ENCODE results near the gene RBPJ. TPM values are rescaled to one million over a fixed set of nuclear protein-coding genes. Genes with fewer than 3 reads are reported as not detected.

Gene RBPJ
- polyA plus RNA-seq, 2 donors, result 11.8 to 25.9 TPM

- no peak overlapping the region for H3K27ac ChIP-seq (ENCODE audit: low read depth in 2 of 2, low read length in 1 of 2)
- H3K9me3 ChIP-seq (ENCODE audit: control insufficient read depth in 2 of 2, insufficient read depth in 1 of 2, low read depth in 1 of 2, low read length in 1 of 2), result no peaks in the 10 kb centered on the region
- 80 to 90% methylated on average over 1 of the region's 1 CpG for WGBS, 2 donors
These were observed 151.1 kb downstream of the RBPJ start for GRCh38 chr4:26471890-26472289.

GRCh38 chr4:26473893-26474292 is 153.1 kb downstream of the RBPJ start:
- Histone ChIP-seq H3K27ac (ENCODE audit: low read depth in 2 of 2, low read length in 1 of 2) (no peak overlapping the region), H3K36me3 (ENCODE audit: control insufficient read depth in 2 of 2, insufficient read depth in 2 of 2, low read length in 1 of 2) (no peaks in the 10 kb centered on the region), H3K4me3 (ENCODE audit: low read depth in 1 of 2, low read length in 2 of 2) (no peak overlapping the region), H3K27me3 (ENCODE audit: control insufficient read depth in 1 of 2, insufficient read depth in 2 of 2, low read length in 2 of 2) (no peaks in the 10 kb centered on the region), H3K9me3 (ENCODE audit: control insufficient read depth in 2 of 2, insufficient read depth in 1 of 2, low read depth in 1 of 2, low read length in 1 of 2) (no peaks in the 10 kb centered on the region), H3K4me1 (ENCODE audit: control insufficient read depth in 2 of 2, insufficient read depth in 2 of 2, low read length in 1 of 2) (no peaks in the 10 kb centered on the region)
- 82 to 94% methylated on average over 8 of the region's 8 CpGs for WGBS, 2 donors

More at GRCh38 chr4:26471890-26472289, 151.1 kb downstream of the RBPJ start:
- Histone ChIP-seq H3K36me3 (ENCODE audit: control insufficient read depth in 2 of 2, insufficient read depth in 2 of 2, low read length in 1 of 2) (no peaks in the 10 kb centered on the region), H3K4me3 (ENCODE audit: low read depth in 1 of 2, low read length in 2 of 2) (no peak overlapping the region), H3K4me1 (ENCODE audit: control insufficient read depth in 2 of 2, insufficient read depth in 2 of 2, low read length in 1 of 2) (no peaks in the 10 kb centered on the region), H3K27me3 (ENCODE audit: control insufficient read depth in 1 of 2, insufficient read depth in 2 of 2, low read length in 2 of 2) (no peaks in the 10 kb centered on the region)

GRCh38 chr4:26474551-26474950 is 153.7 kb downstream of the RBPJ start:
- no peaks in the 10 kb centered on the region for H3K36me3 ChIP-seq (ENCODE audit: control insufficient read depth in 2 of 2, insufficient read depth in 2 of 2, low read length in 1 of 2)
- H3K9me3 ChIP-seq (ENCODE audit: control insufficient read depth in 2 of 2, insufficient read depth in 1 of 2, low read depth in 1 of 2, low read length in 1 of 2), result no peaks in the 10 kb centered on the region
- H3K4me1 ChIP-seq (ENCODE audit: control insufficient read depth in 2 of 2, insufficient read depth in 2 of 2, low read length in 1 of 2), result no peaks in the 10 kb centered on the region
- H3K27me3 ChIP-seq (ENCODE audit: control insufficient read depth in 1 of 2, insufficient read depth in 2 of 2, low read length in 2 of 2), result no peaks in the 10 kb centered on the region
- H3K4me3 ChIP-seq (ENCODE audit: low read depth in 1 of 2, low read length in 2 of 2), result no peak overlapping the region
- no peak overlapping the region for H3K27ac ChIP-seq (ENCODE audit: low read depth in 2 of 2, low read length in 1 of 2)
- 69 to 77% methylated on average over 3 of the region's 3 CpGs for WGBS, 2 donors

DNA sequence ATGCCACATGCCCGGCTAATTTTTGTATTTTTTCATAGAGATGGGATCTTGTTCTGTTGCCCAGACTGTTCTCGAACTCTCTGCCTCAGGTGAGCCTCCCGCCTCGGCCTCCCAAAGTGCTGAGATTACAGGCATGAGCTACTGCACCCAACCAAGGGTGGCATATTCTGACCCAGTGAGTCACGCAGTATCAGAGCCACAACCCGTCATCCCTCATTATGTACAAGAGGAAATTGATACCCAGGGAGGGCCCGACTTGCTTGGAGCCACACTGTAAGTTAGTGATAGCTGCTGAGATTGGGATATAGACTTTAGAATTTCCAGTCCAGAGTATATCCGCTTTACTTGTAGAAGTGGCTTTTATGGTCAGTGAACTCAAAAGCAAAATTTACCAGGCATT is 154.9 kb downstream of the RBPJ start:
- Histone ChIP-seq H3K4me1 (ENCODE audit: control insufficient read depth in 2 of 2, insufficient read depth in 2 of 2, low read length in 1 of 2) (no peaks in the 10 kb centered on the region), H3K36me3 (ENCODE audit: control insufficient read depth in 2 of 2, insufficient read depth in 2 of 2, low read length in 1 of 2) (no peaks in the 10 kb centered on the region), H3K9me3 (ENCODE audit: control insufficient read depth in 2 of 2, insufficient read depth in 1 of 2, low read depth in 1 of 2, low read length in 1 of 2) (no peaks in the 10 kb centered on the region), H3K27me3 (ENCODE audit: control insufficient read depth in 1 of 2, insufficient read depth in 2 of 2, low read length in 2 of 2) (no peaks in the 10 kb centered on the region), H3K4me3 (ENCODE audit: low read depth in 1 of 2, low read length in 2 of 2) (no peak overlapping the region), H3K27ac (ENCODE audit: low read depth in 2 of 2, low read length in 1 of 2) (no peak overlapping the region)
- WGBS, 2 donors, result 87 to 95% methylated on average over 8 of the region's 8 CpGs

- H3K27me3 ChIP-seq (ENCODE audit: control insufficient read depth in 1 of 2, insufficient read depth in 2 of 2, low read length in 2 of 2), result no peaks in the 10 kb centered on the region
- no peak overlapping the region for H3K4me3 ChIP-seq (ENCODE audit: low read depth in 1 of 2, low read length in 2 of 2)
- WGBS, 2 donors, result 62 to 77% methylated on average over 5 of the region's 5 CpGs
- H3K4me1 ChIP-seq (ENCODE audit: control insufficient read depth in 2 of 2, insufficient read depth in 2 of 2, low read length in 1 of 2), result peaks cover 0 to under 1% of the 10 kb centered on the region in 2 donors
- no peaks in the 10 kb centered on the region for H3K9me3 ChIP-seq (ENCODE audit: control insufficient read depth in 2 of 2, insufficient read depth in 1 of 2, low read depth in 1 of 2, low read length in 1 of 2)
- no peak overlapping the region for H3K27ac ChIP-seq (ENCODE audit: low read depth in 2 of 2, low read length in 1 of 2)
- no peaks in the 10 kb centered on the region for H3K36me3 ChIP-seq (ENCODE audit: control insufficient read depth in 2 of 2, insufficient read depth in 2 of 2, low read length in 1 of 2)
These were observed 155.7 kb downstream of the RBPJ start for GRCh38 chr4:26476545-26476944.

- Histone ChIP-seq H3K9me3 (ENCODE audit: control insufficient read depth in 2 of 2, insufficient read depth in 1 of 2, low read depth in 1 of 2, low read length in 1 of 2) (no peaks in the 10 kb centered on the region), H3K4me3 (ENCODE audit: low read depth in 1 of 2, low read length in 2 of 2) (no peak overlapping the region), H3K27me3 (ENCODE audit: control insufficient read depth in 1 of 2, insufficient read depth in 2 of 2, low read length in 2 of 2) (no peaks in the 10 kb centered on the region), H3K36me3 (ENCODE audit: control insufficient read depth in 2 of 2, insufficient read depth in 2 of 2, low read length in 1 of 2) (no peaks in the 10 kb centered on the region), H3K4me1 (ENCODE audit: control insufficient read depth in 2 of 2, insufficient read depth in 2 of 2, low read length in 1 of 2) (peaks cover 0 to 2% of the 10 kb centered on the region in 2 donors), H3K27ac (ENCODE audit: low read depth in 2 of 2, low read length in 1 of 2) (no peak overlapping the region)
- WGBS, 2 donors, result 81 to 85% methylated on average over 13 of the region's 13 CpGs
These were observed 157.5 kb downstream of the RBPJ start for GRCh38 chr4:26478330-26478729.

GRCh38 chr4:26482508-26483462 is 162.0 kb downstream of the RBPJ start:
- H3K27me3 ChIP-seq (ENCODE audit: control insufficient read depth in 1 of 2, insufficient read depth in 2 of 2, low read length in 2 of 2), result no peaks in the 10 kb centered on the region
- no peak overlapping the region for H3K4me3 ChIP-seq (ENCODE audit: low read depth in 1 of 2, low read length in 2 of 2)
- H3K4me1 ChIP-seq (ENCODE audit: control insufficient read depth in 2 of 2, insufficient read depth in 2 of 2, low read length in 1 of 2), result peaks cover 0 to 2% of the 10 kb centered on the region in 2 donors
- H3K27ac ChIP-seq (ENCODE audit: low read depth in 2 of 2, low read length in 1 of 2), result no peak overlapping the region
- WGBS, 2 donors, result 66 to 72% methylated on average over 3 of the region's 3 CpGs
- no peaks in the 10 kb centered on the region for H3K36me3 ChIP-seq (ENCODE audit: control insufficient read depth in 2 of 2, insufficient read depth in 2 of 2, low read length in 1 of 2)
- H3K9me3 ChIP-seq (ENCODE audit: control insufficient read depth in 2 of 2, insufficient read depth in 1 of 2, low read depth in 1 of 2, low read length in 1 of 2), result no peaks in the 10 kb centered on the region

GRCh38 chr4:26484032-26484515 is 163.3 kb downstream of the RBPJ start:
- H3K27me3 ChIP-seq (ENCODE audit: control insufficient read depth in 1 of 2, insufficient read depth in 2 of 2, low read length in 2 of 2), result no peaks in the 10 kb centered on the region
- H3K36me3 ChIP-seq (ENCODE audit: control insufficient read depth in 2 of 2, insufficient read depth in 2 of 2, low read length in 1 of 2), result no peaks in the 10 kb centered on the region
- WGBS, 2 donors, result 27 to 41% methylated on average over 2 of the region's 2 CpGs
- no peak overlapping the region for H3K27ac ChIP-seq (ENCODE audit: low read depth in 2 of 2, low read length in 1 of 2)
- no peaks in the 10 kb centered on the region for H3K9me3 ChIP-seq (ENCODE audit: control insufficient read depth in 2 of 2, insufficient read depth in 1 of 2, low read depth in 1 of 2, low read length in 1 of 2)
- H3K4me1 ChIP-seq (ENCODE audit: control insufficient read depth in 2 of 2, insufficient read depth in 2 of 2, low read length in 1 of 2), result peaks cover 0 to 2% of the 10 kb centered on the region in 2 donors
- H3K4me3 ChIP-seq (ENCODE audit: low read depth in 1 of 2, low read length in 2 of 2), result no peak overlapping the region

- peaks cover 0 to 2% of the 10 kb centered on the region in 2 donors for H3K4me1 ChIP-seq (ENCODE audit: control insufficient read depth in 2 of 2, insufficient read depth in 2 of 2, low read length in 1 of 2)
- no peaks in the 10 kb centered on the region for H3K9me3 ChIP-seq (ENCODE audit: control insufficient read depth in 2 of 2, insufficient read depth in 1 of 2, low read depth in 1 of 2, low read length in 1 of 2)
- H3K27ac ChIP-seq (ENCODE audit: low read depth in 2 of 2, low read length in 1 of 2), result no peak overlapping the region
- WGBS, 2 donors, result 71 to 81% methylated on average over 5 of the region's 5 CpGs
- no peaks in the 10 kb centered on the region for H3K27me3 ChIP-seq (ENCODE audit: control insufficient read depth in 1 of 2, insufficient read depth in 2 of 2, low read length in 2 of 2)
- no peaks in the 10 kb centered on the region for H3K36me3 ChIP-seq (ENCODE audit: control insufficient read depth in 2 of 2, insufficient read depth in 2 of 2, low read length in 1 of 2)
- H3K4me3 ChIP-seq (ENCODE audit: low read depth in 1 of 2, low read length in 2 of 2), result no peak overlapping the region
These were observed 163.7 kb downstream of the RBPJ start for GRCh38 chr4:26484516-26484915.

All from esophagus (tissue), 2 donors.